ELF-1 (cell line): Measurements from ENCODE around the gene PROCA1.
A peak's percentile ranks its signal among the peaks of the same experiment; 100 is the strongest.
"Not testable (repeated sequence)": the region's sequence is repeated elsewhere in the genome, so short reads cannot be mapped to it uniquely, and the experiment has no call there.

Source experiments
- DNase-seq: peaks from one replicate; pipeline ENCODE4 v3.0.0-alpha.2; 2016; ENCODE audit warnings: low read depth, low spot score

The PROCA1 gene

DNA sequence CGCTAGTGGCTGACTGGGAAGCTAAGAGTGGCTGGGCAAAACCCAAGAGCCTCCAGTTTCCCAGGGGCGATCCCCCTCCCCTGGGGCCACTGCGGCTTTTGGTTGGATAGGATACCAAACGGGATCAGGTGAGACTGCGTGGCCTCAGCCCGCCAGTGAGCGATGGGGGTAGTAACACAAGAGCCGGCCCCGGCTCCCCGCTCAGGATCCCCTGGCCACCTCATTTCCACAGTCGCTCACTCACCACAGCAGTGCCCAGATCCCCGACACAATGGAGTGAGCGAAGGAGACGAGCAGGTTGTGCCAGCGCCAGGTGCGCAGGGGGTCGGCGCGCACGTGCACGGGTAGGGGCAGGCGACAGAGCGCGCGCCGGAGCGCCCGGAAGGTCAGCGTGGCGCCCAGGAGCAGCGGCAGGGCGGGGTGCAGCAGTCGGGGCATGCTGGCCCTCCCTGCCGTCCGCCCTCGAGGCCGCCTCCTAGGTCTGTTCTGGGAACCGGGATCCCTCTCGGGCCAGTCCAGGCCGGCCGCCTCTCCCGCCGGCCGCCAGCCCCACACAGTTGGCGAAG, 14.1 kb upstream of the PROCA1 start:
- DNase-seq, result peak; percentile 92

DNA sequence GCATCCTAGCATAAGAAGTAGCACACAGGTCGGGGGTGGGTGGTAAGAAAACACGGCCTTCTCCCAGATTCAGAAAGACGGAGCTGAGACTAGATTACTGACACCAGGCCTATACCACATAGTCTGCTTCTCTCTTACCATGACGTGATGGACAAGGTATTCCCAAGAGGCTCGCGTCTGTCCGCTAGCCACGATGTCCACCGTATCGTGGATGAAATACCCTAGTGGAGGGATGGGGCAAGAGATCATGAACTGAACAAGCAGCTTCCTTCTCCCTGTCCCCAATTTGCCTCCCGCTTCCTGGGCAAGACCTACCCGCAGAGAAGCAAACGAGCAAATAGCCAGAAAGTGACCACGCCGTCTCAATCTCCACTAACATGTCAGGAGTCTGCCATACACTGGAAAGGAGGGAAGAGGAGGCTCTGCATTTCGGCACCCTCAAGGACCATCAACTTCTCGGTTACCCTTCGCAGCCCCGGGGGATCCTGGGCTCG, 13.5 kb upstream of the PROCA1 start:
- no peak for DNase-seq

DNA sequence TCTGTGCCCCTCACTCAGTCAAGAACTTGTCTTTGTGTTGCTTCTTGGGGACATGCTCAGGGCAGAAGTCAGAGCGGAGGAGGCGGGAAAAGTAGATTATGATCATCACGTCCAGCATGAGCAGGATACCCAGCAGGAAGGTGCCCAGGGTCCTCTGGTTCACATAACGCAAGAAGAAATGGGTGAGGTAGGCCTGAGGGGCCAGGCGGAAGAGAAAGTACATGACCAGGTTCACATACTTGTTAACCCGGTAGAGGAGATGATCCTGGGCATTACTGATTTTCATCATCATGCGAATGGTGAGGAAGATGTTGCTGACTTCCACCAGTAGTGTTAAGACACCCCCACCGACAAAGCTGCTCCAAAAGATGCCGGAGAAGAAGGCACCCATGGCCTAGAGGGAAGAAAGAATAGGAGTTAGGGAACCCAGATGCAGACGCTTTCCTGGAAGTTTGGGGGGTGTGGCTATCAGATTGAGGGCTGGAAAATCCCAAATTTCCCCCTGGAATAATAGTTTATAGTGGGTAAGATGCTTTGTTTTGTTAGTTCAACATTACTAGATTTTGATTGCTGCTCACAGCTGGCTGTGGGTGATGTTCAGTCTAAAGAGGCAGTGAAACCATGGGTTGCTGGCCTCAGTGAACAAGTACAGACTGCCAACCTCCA, 12.9 kb upstream of the PROCA1 start:
- no peak for DNase-seq

DNA sequence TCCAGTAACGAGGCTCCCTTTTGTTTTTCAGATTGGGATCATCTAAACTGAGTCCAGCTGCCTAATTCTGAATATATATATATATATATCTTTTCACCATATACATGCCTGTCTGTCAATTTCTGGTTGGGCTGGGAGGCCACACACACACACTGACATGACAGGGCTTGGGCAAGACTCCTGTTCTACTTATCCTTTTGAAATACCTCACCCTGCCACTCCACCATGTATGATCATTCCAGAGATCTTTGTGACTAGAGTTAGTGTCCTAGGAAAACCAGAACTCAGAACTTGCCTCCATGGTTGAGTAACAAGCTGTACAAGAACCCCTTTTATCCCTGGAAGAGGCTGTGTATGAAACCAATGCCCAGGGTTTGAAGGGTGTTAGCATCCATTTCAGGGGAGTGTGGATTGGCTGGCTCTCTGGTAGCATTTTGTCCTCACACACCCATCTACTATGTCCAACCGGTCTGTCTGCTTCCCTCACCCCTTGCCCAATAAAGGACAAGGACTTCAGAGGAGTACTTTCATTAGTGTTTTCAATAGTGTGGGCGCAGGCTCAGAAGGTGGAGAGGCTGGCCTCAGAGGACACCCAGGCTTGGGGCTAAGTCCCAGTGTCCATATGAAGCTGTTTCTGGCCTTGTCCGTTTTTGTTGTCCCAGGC, 12.3 kb upstream of the PROCA1 start:
- not testable (repeated sequence) for DNase-seq

- DNase-seq, result no peak
Observed at GRCh38 chr17:28723159-28723835, 11.6 kb upstream of the PROCA1 start.

DNA sequence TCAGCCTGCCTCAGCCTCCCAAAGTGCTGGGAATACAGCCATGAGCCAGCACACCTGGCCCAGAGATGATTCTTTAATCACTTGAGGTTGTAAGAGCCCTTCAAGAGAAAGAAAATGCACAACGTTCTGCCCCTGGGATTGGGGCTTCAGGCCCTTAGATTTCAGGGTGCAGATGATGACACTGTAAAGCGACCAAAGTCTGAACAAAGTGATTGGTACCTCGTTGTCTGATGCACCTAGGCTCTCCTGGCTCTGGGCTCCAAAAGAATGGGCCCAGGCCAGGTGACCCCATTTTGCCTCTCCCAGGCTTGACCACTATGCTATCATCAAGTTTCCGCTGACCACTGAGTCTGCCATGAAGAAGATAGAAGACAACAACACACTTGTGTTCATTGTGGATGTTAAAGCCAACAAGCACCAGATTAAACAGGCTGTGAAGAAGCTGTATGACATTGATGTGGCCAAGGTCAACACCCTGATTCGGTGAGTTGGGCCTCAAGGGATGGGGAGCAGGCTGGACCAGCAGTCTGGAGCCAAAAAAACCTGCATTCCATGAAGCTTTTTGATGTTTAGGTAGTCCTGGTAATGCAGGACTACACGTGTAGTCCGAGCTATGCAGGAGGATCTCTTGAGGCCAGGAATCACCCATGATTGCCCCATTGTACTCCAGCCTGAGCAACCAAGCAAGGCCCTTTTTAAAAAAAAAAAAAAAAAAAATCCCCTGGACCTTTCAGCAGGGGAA, 10.9 kb upstream of the PROCA1 start:
- DNase-seq, result no peak

DNA sequence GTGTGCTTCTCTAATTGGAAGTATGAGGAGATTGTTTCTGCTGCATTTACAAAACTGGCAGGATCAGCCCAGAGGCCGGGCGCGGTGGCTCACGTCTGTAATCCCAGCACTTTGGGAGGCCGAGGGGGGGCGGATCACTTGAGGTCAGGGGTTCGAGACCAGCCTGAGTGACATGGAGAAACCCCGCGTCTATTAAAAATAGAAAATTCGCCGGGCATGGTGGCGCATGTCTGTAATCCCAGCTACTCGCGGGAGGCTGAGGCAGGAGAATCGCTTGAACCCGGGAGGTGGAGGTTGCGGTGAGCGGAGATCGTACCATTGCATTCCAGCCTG, 9.3 kb upstream of the PROCA1 start:
- DNase-seq, result not testable (repeated sequence)

GRCh38 chr17:28720247-28720996, 8.7 kb upstream of the PROCA1 start:
- DNase-seq, result no peak

- DNase-seq, result no peak
Observed at GRCh38 chr17:28719021-28719433, 7.3 kb upstream of the PROCA1 start.

DNA sequence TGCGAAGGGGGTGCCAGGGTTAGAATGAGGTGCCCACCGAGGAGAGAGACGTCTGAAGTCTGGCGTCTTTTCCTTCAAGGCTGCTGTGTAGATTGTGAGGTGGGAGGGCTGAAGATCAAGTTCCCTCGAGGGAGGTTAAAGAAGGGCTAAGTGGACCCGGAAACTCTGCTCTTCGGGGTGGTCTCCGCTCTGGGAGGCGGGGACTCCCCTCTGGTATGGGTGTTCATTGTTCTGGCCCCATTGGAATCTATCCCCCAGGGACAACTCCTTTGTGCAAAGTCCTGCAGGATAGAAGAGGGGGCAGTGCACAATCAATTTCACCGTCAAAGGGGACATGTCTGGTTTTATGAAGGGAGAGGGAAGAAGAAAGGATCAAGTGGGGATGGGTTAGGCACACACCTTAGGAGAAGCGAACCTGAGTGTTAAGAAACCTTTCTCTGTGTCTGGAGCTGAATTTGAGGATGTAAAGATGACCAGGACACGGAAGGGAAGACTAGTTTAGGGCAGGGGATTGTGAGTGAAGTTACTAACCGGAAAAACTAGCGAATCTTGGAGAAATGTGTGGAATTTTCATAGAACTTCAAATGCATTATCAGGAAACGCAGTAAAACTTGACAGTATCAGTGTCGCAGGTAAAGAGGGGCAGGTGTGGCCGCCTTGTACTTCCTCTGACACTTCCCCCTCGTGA, 6.8 kb upstream of the PROCA1 start:
- DNase-seq, result no peak

DNA sequence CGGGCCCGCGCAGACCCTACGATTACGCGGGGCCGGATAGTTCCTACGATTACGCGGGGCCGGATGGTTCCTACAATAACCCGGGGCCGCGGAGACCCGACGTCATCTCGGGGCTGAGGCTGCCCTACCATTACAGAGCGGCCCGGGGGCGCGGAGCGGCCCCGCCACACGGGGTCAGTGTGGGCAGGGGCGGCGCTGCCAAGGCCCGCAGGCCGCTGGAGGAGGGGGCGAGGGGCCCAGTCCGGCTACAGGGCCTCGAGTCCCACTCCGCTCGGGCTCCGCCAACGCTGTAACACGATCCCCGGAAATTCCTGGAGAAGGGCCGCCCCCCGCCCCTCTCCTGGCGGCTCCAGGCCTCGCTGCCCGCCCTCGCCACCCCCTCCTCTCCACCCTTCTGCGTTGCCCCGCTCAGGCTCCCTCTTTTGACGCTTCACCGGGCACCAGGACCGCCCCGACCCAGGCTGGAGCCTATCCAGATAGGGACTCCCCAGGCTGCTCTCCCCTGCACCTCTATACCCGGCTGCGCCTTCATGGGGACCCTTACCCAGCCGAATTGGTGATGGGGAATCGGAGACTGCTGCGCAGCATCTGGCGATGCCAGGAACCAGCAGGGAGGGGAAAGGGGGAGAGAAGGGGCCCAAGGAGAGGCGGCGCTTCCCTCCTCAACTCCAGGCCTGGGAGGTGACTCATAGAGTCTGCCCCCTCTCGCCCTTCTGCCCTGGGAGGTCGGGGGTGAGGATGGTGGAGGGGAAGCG, 6.1 kb upstream of the PROCA1 start, which contains the start of gene RAB34:
Gene RAB34 (minus strand): TSS at position 291 of the 755 bp plus-strand sequence. CDS start 602 bp downstream, outside the sequence.
- DNase-seq, result peak; percentile 93

- peak; percentile 69 for DNase-seq
Observed at GRCh38 chr17:28716740-28717577, 5.3 kb upstream of the PROCA1 start.

DNA sequence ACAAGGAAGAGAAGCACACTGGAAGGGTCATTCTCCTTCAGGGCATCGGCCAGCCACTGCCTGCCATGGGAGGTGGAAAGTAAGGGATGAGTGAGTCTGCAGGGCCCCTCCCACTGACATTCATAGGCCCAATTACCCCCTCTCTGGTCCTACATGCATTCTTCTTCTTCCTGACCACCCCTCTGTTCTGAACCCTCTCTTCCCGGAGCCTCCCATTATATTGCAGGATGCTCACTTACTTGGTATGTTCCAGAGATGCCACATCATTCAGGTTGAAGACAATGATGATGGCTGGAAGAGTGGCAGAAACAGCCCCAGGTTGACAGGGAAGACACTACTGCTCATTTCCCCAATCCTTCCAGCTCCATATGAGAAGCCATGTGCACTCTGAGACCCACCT, 3.5 kb upstream of the PROCA1 start:
- DNase-seq, result no peak

DNA sequence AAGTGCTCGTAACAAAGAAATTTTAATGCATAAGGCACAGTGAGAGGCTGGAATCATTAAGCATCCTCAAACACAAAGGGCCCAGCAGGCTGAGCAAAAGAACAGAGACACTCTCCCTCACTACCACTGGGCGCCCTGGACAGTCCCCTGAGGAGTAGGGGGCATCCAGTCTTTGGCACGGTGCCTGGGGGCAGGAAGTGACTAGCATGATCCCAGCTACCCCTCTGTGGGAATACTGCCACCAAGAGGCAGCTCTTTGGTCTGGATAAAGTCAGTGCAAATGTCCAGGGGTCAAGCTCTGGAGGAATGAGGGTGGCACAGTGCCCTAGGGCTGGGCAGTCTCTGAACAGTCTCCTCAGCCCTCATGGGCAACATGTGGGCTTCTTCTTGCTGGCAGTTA, 2.6 kb upstream of the PROCA1 start:
- DNase-seq, result no peak

- no peak for DNase-seq
Observed at GRCh38 chr17:28712705-28713415, 1.2 kb upstream of the PROCA1 start.

DNA sequence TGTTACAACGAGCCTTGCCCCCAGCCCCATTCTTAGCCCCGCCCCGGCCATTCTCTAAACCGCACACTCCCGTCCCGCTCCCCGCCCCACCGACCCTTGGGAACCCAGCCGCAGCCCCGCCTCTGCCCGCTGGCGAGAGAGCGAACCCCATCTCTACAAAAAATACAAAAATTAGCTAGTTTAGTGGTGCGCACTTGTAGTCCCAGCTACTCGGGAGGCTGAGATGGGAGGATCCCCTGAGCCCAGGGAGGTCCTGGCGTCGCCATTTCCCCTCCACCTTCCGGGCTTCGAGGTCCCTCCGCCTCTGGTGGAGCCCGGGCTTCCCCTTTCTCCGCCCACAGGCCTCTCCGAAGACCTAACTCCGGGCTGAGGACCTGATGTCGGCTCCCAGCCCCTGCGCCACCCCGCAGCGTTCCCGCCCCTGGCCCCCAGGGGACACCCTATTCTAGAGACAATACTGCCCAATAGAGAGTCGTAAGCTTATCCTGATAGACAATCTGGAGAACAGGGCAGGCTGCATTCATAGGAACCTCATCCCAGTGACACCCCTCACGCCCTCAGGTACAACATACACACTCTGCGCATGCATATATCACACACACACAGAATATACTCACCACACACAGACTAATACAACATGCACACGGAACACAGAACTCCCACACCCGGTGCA, 480 bp upstream of the PROCA1 start:
- peak; percentile 69 for DNase-seq
